ENCODE measurements around the gene AQP7. TPM values are rescaled to one million over a fixed set of nuclear protein-coding genes. Genes with fewer than 3 reads are reported as not detected.

The AQP7 gene
- total RNA-seq, 1 donor from 2014 or later = 1.7 TPM

- Mint-ChIP-seq H3K27ac (no peak overlapping the region), H3K4me3 (no peak overlapping the region), H3K4me1 (no peaks in the 10 kb centered on the region), H3K27me3 (ENCODE audit: low read depth) (no peaks in the 10 kb centered on the region), H3K36me3 (peaks cover 57% of the 10 kb centered on the region), H3K9me3 (peaks cover 24% of the 10 kb centered on the region)
- no peak for TF ChIP-seq CTCF (IDR thresholded peaks at IDR 0.05; ENCODE audit: unreplicated experiment)
- DNase-seq (ENCODE audit: low spot score in 2 of 2, unreplicated experiment in 2 of 2) = no peak
Observed at GRCh38 chr9:33341182-33341581, 61.2 kb downstream of the AQP7 start.

GRCh38 chr9:33340186-33340585 lies 62.2 kb downstream of the AQP7 start:
- H3K27ac Mint-ChIP-seq = no peak overlapping the region
- no peak for DNase-seq (ENCODE audit: low spot score in 2 of 2, unreplicated experiment in 2 of 2)

More at GRCh38 chr9:33340186-33340585, 62.2 kb downstream of the AQP7 start:
- TF ChIP-seq CTCF (IDR thresholded peaks at IDR 0.05; ENCODE audit: unreplicated experiment) = no peak
- peaks cover 28% of the 10 kb centered on the region for H3K9me3 Mint-ChIP-seq
- no peaks in the 10 kb centered on the region for H3K27me3 Mint-ChIP-seq (ENCODE audit: low read depth)
- no peaks in the 10 kb centered on the region for H3K4me1 Mint-ChIP-seq
- H3K4me3 Mint-ChIP-seq = no peak overlapping the region
- peaks cover 55% of the 10 kb centered on the region for H3K36me3 Mint-ChIP-seq

Other genes starting within 250 kb of the AQP7 start
- gene B4GALT1, start 235.2 kb downstream of the AQP7 start, total RNA-seq = 78.3 to 81.4 TPM (median 78.9 TPM) in 3 replicates
- not detected in 3 replicates for gene SPINK4, start 162.4 kb downstream of the AQP7 start, total RNA-seq
- 48.0 to 49.6 TPM (median 48.4 TPM) in 3 replicates for gene BAG1, start 137.9 kb downstream of the AQP7 start, total RNA-seq
- gene CHMP5, start 137.5 kb downstream of the AQP7 start, total RNA-seq = 49.1 to 50.2 TPM (median 49.4 TPM) in 3 replicates
- 28.7 to 30.2 TPM (median 29.4 TPM) in 3 replicates for gene NFX1, start 112.1 kb downstream of the AQP7 start, total RNA-seq
- 0.93 to 1.5 TPM (median 1.3 TPM) in 3 replicates for gene AQP3, start 45.0 kb upstream of the AQP7 start, total RNA-seq
- 37.7 to 38.4 TPM (median 37.9 TPM) in 3 replicates for gene NOL6, start 71.4 kb upstream of the AQP7 start, total RNA-seq
- 0.82 to 3.2 TPM (median 1.6 TPM) in 3 replicates for gene ANKRD18B, start 121.7 kb upstream of the AQP7 start, total RNA-seq

Measured in mesothelial cell of epicardium (in vitro differentiated cells).